GM18868 (cell line): ENCODE measurements around the gene CSMD2.

Source experiments
- ATAC-seq: cut with Tn5 transposase; IDR thresholded peaks from one replicate; pipeline ENCODE4 v1.9.1; 2021; ENCODE audit warnings: mild to moderate bottlenecking, moderate library complexity; ENCODE audit not compliant: unreplicated experiment

CSMD2 gene

GRCh38 chr1:33468967-33469366 lies 696.1 kb downstream of the CSMD2 start:
- no peak for ATAC-seq

DNA sequence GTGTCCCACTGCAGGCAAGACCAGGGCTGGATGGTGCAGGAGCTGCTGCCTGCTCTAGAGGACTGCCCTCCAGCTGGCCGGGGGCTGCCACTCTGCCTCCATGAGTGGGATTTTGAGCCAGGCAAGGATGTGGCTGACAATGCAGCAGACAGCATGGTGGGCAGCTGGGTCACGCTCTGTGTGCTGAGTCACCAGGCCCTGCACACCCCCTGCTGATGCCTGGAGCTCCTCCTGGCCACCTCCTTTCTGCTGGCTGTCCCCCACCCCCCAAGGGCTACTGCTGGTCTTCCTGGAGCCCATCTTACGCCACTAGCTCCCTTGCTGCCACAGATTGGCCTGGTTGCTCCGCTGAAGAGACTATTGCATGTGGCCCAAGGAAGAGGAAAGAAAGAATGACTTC lies 696.5 kb downstream of the CSMD2 start:
- no peak for ATAC-seq

DNA sequence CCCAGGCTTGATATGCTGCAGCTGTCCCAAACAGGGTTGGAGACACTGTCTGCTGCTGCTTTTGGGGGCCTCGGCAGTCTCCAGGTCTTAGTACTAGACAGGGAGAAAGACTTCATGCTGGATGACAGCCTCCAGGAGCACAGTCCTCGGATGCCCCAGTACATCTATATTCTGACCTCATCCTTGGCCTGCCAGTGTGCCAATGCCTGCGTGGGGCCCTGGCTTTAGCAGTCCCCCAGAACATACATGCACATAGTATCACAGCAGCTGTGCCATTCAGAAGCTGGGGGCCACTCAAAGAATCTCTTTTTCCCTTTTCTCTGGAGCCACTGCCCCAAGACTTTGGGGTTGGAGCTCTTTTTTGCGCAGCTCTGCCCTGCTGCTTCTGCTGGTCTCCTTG lies 697.0 kb downstream of the CSMD2 start:
- no peak for ATAC-seq

- ATAC-seq = no peak
Observed at GRCh38 chr1:33466159-33466558, 698.9 kb downstream of the CSMD2 start.

DNA sequence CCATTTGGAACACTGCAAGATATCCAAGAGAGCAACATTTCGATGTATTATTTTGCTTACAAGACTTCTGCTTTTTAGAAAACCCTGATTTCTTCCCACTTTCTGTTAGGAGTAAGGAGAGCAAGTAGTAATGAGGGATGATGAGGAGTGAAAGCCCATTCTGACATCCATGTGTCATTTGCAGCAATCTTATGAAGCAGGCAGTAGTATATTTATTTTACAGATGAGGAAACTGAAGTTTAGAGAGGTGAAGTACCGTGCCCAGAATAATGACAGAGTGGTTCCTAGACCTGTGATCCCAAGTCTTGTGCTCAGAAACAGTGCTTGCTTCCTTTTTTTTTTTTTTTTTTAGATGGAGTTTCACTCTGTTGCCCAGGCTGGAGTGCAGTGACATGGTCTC lies 699.7 kb downstream of the CSMD2 start:
- no peak for ATAC-seq

DNA sequence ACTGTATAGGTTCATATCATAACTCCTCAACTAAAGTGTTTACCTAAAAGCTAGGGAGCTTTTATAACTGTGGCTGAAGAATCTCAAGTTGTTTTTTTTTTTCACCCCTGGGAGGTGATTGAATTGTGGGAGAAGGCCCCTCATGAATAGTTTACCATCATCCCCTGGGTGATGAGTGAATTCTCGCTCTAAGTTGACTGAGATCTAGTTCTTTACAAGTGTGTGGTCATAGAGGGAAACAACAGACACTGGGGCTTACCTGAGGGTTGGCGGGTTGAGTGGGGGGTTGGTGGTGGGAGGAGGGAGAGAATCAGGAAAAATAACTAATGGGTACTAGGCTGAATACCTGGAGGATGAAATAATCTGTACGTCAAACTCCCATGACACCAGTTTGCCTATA lies 700.5 kb downstream of the CSMD2 start:
- no peak for ATAC-seq
